ENCODE data around the gene DPP4.

- TF ChIP-seq, protein P1, sequence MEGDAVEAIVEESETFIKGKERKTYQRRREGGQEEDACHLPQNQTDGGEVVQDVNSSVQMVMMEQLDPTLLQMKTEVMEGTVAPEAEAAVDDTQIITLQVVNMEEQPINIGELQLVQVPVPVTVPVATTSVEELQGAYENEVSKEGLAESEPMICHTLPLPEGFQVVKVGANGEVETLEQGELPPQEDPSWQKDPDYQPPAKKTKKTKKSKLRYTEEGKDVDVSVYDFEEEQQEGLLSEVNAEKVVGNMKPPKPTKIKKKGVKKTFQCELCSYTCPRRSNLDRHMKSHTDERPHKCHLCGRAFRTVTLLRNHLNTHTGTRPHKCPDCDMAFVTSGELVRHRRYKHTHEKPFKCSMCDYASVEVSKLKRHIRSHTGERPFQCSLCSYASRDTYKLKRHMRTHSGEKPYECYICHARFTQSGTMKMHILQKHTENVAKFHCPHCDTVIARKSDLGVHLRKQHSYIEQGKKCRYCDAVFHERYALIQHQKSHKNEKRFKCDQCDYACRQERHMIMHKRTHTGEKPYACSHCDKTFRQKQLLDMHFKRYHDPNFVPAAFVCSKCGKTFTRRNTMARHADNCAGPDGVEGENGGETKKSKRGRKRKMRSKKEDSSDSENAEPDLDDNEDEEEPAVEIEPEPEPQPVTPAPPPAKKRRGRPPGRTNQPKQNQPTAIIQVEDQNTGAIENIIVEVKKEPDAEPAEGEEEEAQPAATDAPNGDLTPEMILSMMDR (IDR thresholded peaks at IDR 0.05): no peak
- no peak for TF ChIP-seq POLR2A (IDR thresholded peaks at IDR 0.05)
Observed at GRCh38 chr2:162100579-162100978, 26.6 kb upstream of the DPP4 start.
